Measurements from ENCODE around the gene SPATA45. TPM values are rescaled to one million over a fixed set of nuclear protein-coding genes. Genes with fewer than 3 reads are reported as not detected.

The SPATA45 gene
- total RNA-seq, 2 donors from 2014 or later: not detected

DNA sequence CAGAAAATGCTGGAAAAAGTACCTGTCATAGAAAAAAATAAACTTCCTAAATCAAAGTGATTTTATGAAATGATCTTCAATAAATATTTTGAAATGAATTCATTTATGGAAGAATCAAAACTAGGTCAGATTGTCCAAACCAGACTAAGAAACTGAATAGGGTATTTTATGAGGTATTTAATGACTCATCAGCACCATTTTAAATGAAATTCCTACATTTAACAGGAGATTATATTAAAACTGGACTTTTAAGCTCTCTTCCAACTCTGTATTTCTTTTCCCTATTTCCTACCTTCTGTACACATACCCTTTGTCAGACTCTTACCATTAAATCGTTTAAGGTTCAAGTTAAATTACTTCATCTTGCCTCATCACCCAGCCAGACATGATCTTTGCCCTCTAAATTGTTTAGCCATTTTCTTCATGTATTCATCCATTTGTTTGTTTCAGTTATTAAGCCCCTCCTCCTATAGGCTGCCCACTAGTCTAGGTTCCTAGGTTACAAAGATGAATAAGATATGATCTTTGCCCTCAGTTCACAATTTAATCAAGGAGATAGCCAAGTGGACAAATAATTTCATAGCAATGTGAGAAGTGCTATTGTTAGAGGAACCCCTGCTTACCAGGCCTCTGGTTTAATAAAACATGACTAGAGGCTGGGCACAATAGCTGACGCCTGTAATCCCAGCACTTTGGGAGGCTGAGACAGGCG, 30.7 kb downstream of the SPATA45 start:
- ATAC-seq (replicated peaks): no peak
- no peak overlapping the region for H3K4me3 Mint-ChIP-seq
- no peaks in the 10 kb centered on the region for H3K9me3 Mint-ChIP-seq
- H3K4me1 Mint-ChIP-seq: no peaks in the 10 kb centered on the region
- no peak overlapping the region for H3K27ac Mint-ChIP-seq
- peaks cover 15% of the 10 kb centered on the region for H3K36me3 Mint-ChIP-seq (ENCODE audit: low read depth)
- H3K27me3 Mint-ChIP-seq: no peaks in the 10 kb centered on the region

DNA sequence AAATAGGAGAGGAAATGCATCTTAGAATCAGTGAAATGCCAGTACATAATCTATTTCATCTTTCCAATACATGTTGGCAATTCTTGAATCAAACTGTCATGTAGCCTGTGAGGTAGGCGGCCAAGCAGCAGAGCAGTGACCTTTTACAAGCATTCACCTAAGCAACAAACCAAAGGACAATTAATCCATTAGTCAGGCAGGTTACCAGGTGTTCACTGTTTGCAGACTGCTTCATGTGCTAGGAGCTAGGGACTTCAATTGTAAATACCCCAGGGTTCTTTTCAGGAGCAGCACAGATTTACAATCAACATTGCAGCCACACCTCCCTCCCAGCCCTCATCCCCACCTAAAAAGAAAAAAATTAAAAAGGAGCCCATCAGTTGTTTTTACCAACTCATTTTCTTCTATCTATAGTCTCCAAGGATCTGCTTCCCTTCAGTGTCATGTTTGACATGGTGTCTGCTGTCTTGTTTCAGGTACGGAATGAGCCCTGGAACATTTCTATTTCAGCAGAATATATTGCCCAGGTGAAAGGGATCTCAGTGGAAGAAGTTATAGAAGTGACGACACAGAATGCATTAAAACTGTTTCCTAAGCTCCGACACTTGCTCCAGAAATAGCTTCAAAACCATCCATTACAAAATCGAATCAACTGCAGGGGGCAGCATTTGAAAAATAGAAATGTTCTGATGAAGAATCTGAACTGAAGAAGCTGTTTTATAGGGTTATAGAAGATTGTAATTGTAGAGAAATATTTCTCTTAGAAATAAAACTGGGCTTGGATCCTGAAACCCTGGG, 32.7 kb downstream of the SPATA45 start:
- no peak overlapping the region for H3K27ac Mint-ChIP-seq
- H3K27me3 Mint-ChIP-seq: no peaks in the 10 kb centered on the region
- peaks cover 15% of the 10 kb centered on the region for H3K36me3 Mint-ChIP-seq (ENCODE audit: low read depth)
- H3K4me1 Mint-ChIP-seq: no peaks in the 10 kb centered on the region
- no peak for ATAC-seq (replicated peaks)
- no peaks in the 10 kb centered on the region for H3K9me3 Mint-ChIP-seq
- no peak overlapping the region for H3K4me3 Mint-ChIP-seq

DNA sequence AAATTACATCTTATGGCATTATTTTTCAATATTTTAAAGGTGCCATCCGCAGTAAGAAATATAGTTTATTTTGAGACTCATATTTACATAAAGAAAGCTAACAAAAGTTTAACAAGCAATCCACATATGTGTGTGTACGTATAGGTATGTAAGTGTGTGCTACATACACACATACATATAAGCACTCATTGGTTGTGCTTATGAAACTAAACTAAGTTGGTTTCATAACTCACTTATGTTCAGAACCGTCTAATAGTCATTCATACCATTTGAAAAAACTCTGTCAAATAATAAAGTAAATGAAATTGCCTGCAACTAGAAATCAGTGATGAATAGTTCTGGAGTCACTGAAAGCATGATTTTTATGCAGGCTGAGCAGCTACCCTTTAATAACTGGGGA, 41.7 kb downstream of the SPATA45 start:
- Mint-ChIP-seq H3K9me3 (no peaks in the 10 kb centered on the region), H3K36me3 (ENCODE audit: low read depth) (peaks cover 63% of the 10 kb centered on the region), H3K4me3 (no peak overlapping the region), H3K4me1 (no peaks in the 10 kb centered on the region), H3K27ac (no peak overlapping the region), H3K27me3 (no peaks in the 10 kb centered on the region)
- ATAC-seq (replicated peaks): no peak

DNA sequence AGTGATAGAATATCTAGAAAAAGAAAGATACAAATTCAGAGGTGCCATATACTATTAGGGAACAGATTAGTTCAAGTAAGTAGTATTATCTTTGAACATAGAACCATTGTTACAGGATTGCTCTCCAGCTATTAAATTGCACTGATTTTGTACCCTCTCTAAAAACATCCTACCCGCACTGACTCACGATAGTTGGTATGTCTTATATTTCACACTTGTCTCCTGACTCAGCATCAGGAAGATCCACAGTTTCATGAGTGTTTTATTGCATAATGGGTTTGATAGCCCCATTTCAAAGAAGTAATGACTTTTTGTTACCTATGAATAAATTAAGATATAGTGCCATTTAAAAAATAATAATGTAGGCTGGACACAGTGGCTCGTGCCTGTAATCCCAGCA, 49.8 kb downstream of the SPATA45 start:
- H3K36me3 Mint-ChIP-seq (ENCODE audit: low read depth): peaks cover 56% of the 10 kb centered on the region
- H3K4me3 Mint-ChIP-seq: no peak overlapping the region
- no peaks in the 10 kb centered on the region for H3K9me3 Mint-ChIP-seq
- H3K4me1 Mint-ChIP-seq: peaks cover 14% of the 10 kb centered on the region
- no peaks in the 10 kb centered on the region for H3K27me3 Mint-ChIP-seq
- ATAC-seq (replicated peaks): no peak
- no peak overlapping the region for H3K27ac Mint-ChIP-seq

DNA sequence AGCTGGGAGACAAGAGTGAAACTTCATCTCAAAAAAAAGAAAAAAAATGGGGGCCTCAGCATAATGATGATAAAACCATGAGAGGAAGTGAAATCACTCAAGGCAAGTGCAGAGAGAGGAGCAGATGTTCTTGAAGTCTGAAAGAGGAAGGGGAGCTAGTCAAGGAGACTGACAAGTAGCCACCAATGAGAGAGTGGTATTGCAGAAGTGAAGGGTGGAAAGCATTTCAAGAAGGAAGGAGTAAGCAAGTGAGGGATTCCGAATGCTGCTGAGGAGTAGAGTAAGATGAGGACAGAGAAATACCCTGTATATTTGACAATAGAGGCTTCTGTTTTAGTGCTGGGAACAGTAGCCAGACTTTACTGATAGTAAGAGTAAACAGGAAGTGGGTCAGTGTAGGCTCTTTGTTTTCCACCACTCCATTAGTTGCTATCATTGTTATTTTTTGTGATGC, 52.9 kb downstream of the SPATA45 start:
- peaks cover 15% of the 10 kb centered on the region for H3K4me1 Mint-ChIP-seq
- H3K27me3 Mint-ChIP-seq: no peaks in the 10 kb centered on the region
- H3K27ac Mint-ChIP-seq: peak overlapping the region; percentile 78
- peak overlapping the region; percentile 38 for H3K4me3 Mint-ChIP-seq
- H3K9me3 Mint-ChIP-seq: no peaks in the 10 kb centered on the region
- no peak for ATAC-seq (replicated peaks)
- H3K36me3 Mint-ChIP-seq (ENCODE audit: low read depth): peaks cover 38% of the 10 kb centered on the region

DNA sequence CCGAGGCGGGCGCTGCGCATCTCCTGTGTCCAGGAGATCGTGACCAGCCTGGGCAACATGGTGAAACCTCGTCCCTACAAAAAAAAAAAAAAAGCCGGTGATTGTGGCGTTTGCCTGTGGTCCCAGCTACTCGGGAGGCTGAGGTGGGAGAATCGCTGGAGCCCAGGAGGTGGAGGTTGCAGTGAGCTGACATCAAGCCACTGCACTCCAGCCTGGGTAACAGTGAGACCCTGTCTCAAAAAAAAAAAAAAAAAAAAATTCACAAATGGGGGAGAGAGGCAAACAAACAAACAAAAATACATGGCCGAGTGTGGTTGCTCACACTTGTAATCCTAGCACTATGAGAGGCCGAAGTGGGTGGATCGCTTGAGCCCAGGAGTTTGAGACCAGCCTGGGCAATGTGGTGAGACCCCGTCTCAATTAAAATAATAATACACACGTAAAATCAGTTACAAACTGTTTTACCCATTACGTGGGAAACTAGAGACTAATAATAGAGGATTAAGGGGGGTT, 55.0 kb downstream of the SPATA45 start:
- no peak for ATAC-seq (replicated peaks)
- peak overlapping the region; percentile 98 for H3K4me3 Mint-ChIP-seq
- H3K9me3 Mint-ChIP-seq: no peaks in the 10 kb centered on the region
- H3K27me3 Mint-ChIP-seq: no peaks in the 10 kb centered on the region
- peaks cover 31% of the 10 kb centered on the region for H3K36me3 Mint-ChIP-seq (ENCODE audit: low read depth)
- H3K27ac Mint-ChIP-seq: peak overlapping the region; percentile 98
- peaks cover 20% of the 10 kb centered on the region for H3K4me1 Mint-ChIP-seq

DNA sequence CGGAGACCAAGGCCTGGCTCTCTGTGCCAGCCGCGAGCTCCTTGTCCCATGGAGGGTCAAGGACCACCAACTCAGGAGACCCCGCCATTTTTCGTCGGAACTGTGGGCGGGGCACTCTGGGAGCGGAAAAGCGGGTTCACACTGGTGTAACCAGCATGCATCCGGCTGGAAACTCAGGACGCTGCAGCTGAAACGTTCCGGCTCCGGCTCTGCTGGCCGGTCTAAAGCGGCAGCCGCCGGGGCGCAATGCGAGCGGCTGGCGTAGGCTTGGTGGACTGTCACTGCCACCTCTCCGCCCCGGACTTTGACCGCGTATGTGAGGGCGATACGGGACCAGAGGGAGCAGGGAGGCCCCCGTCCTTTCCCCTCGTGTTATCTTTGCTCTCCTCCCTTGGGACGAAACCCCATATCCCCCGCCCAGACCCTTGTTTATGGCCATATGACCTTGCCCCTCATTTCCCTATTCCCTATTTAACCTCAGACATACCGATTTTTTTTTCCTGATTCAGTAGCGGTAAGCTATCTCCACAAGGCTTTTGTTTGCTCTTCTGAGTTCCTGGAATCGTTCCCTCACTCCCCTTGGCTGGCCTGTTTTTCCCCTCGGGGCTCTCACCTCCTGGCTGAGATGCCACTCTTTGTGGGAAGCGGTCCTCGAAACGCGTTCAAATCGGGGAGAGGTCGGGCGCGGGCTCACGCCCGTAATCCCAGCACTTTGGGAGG, 55.6 kb downstream of the SPATA45 start, which contains the start of the genes NSL1 and TATDN3:
Gene NSL1, minus strand, starts transcription at position 102 of the 720 bp plus-strand sequence. Its CDS starts 14 bp downstream, at position 88.
Gene TATDN3, plus strand, starts transcription at position 219 of the 720 bp plus-strand sequence. Its CDS starts 28 bp downstream, at position 247.
- peak within 1 kb of the TSS; percentile 98 for H3K27ac Mint-ChIP-seq
- peaks cover 20% of the 10 kb centered on the region for H3K4me1 Mint-ChIP-seq
- ATAC-seq (replicated peaks): peak; percentile 91
- H3K36me3 Mint-ChIP-seq (ENCODE audit: low read depth): peaks cover 31% of the 10 kb centered on the region
- H3K27me3 Mint-ChIP-seq: no peaks in the 10 kb centered on the region
- peak within 1 kb of the TSS; percentile 98 for H3K4me3 Mint-ChIP-seq
- H3K9me3 Mint-ChIP-seq: no peaks in the 10 kb centered on the region

DNA sequence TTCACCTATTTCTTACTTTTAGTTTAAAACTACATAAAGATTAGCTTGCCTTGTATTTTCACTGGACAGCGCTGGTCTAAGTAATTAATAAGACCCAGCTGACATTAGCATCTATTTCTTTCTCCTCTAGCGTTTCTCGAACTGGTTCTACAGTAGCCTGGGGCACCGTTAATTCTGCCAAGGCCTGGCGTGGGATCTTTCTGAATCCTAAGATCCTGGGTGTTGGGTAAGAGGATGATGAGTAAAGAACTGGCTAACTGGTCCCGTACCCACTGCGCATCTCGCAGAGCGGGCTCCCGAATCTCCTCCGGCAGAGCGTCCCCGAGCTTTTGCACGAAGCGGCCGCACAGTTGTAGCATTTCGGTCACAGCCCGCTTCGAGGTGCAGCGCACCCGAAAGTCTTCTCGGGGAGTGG, 56.2 kb downstream of the SPATA45 start:
- Mint-ChIP-seq H3K36me3 (ENCODE audit: low read depth) (peaks cover 36% of the 10 kb centered on the region), H3K4me3 (peak overlapping the region; percentile 98), H3K27ac (peak overlapping the region; percentile 98), H3K9me3 (no peaks in the 10 kb centered on the region), H3K27me3 (no peaks in the 10 kb centered on the region), H3K4me1 (peaks cover 20% of the 10 kb centered on the region)
- ATAC-seq (replicated peaks): peak; percentile 76

DNA sequence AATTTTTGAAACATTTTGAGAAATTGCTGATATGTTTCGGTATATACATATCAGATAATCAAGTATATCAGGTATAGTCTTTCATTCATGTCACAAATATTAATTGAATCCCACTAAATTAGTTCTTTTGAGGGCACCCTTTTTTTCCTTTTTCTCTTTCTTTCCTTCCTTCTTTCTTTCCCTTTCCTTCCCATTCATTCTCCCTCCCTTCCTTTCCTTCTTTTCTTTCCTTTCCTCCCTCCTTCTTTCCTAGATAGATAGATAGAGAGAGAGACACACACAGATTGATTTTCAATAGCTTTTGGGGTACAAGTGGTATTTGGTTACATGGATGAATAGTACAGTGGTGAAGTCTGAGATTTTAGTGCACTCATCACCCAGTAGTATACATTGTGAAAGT, 61.6 kb downstream of the SPATA45 start:
- Mint-ChIP-seq H3K36me3 (ENCODE audit: low read depth) (peaks cover 72% of the 10 kb centered on the region), H3K9me3 (no peaks in the 10 kb centered on the region), H3K4me3 (no peak overlapping the region), H3K4me1 (peaks cover 17% of the 10 kb centered on the region), H3K27me3 (no peaks in the 10 kb centered on the region), H3K27ac (peak overlapping the region; percentile 44)
- ATAC-seq (replicated peaks): no peak

DNA sequence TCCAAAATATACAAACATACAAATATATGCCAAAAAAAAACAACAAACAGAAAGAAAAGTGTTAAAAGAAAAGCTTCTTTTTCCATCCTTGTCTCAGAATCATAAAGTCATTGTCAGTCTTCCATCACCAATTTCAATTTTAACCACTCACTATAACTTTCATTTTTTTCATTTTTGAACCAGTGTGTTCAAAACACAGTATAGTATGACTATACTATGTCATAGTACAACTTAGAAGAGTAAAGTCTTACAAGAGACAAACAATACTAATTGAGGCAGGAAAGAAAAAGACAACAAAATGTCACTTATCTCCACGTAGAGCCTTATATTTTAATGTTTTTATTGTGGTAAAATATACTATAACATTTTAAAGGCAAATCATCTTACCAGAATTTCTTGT, 63.5 kb downstream of the SPATA45 start:
- ATAC-seq (replicated peaks): peak; percentile 75
- Mint-ChIP-seq H3K9me3 (no peaks in the 10 kb centered on the region), H3K27ac (no peak overlapping the region), H3K36me3 (ENCODE audit: low read depth) (peaks cover 70% of the 10 kb centered on the region), H3K4me1 (peaks cover 17% of the 10 kb centered on the region), H3K4me3 (no peak overlapping the region), H3K27me3 (no peaks in the 10 kb centered on the region)

DNA sequence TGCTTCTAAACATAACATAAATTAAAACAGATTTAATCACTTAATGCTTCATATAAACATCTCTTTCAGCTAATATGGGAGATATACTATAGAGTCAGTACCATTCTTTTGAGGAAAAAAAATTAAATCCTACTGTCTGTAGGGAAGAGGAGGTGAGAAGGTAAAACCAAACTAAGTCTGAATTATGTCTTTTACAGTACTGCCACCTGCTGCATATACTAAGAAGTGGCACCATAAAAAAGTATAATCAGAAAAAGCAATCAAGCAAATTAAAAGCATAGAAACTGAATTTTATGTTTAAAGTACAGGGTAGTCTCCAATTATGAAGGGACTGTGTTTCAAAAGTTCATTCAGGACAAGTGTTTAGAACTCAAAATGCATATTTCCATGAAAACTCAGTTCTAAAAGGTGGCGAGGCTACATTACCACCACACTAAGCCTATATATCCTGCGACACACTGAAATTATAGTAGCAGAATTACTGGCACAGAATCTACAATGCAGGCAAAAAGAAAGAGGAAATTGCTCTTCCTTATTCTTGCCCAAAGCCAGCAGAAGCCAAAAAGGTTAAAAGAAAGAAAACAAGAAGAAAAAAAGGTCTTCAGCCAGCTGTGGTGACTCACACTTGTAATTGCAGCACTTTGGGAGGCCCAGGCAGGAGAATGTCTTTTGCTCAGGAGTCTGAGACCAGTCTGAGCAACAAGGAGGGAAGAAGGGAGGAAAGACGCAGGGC, 64.9 kb downstream of the SPATA45 start:
- no peak for ATAC-seq (replicated peaks)
- no peaks in the 10 kb centered on the region for H3K9me3 Mint-ChIP-seq
- H3K36me3 Mint-ChIP-seq (ENCODE audit: low read depth): peaks cover 74% of the 10 kb centered on the region
- H3K4me3 Mint-ChIP-seq: no peak overlapping the region
- H3K27ac Mint-ChIP-seq: no peak overlapping the region
- peaks cover 12% of the 10 kb centered on the region for H3K4me1 Mint-ChIP-seq
- no peaks in the 10 kb centered on the region for H3K27me3 Mint-ChIP-seq

DNA sequence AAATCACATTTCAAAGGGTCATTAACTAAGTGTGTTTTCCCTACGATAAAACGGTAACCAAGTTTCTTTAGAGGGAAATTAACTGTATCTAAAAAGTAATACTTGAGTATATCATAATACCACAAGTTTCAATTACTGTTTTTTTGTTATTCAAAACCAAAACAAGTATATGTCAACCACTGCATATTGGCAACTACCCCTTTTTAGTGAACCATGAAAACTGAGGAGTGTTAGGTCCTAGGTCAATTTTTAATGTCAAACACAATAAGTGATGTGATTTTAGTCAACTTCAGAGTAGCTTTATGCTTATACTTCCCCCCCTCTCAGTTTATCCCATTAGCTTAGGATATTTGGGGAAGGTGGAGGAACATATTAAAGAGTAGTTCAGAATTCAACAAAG, 66.2 kb downstream of the SPATA45 start:
- H3K4me3 Mint-ChIP-seq: no peak overlapping the region
- no peaks in the 10 kb centered on the region for H3K9me3 Mint-ChIP-seq
- H3K4me1 Mint-ChIP-seq: peaks cover 12% of the 10 kb centered on the region
- H3K27me3 Mint-ChIP-seq: no peaks in the 10 kb centered on the region
- peaks cover 69% of the 10 kb centered on the region for H3K36me3 Mint-ChIP-seq (ENCODE audit: low read depth)
- no peak for ATAC-seq (replicated peaks)
- no peak overlapping the region for H3K27ac Mint-ChIP-seq

DNA sequence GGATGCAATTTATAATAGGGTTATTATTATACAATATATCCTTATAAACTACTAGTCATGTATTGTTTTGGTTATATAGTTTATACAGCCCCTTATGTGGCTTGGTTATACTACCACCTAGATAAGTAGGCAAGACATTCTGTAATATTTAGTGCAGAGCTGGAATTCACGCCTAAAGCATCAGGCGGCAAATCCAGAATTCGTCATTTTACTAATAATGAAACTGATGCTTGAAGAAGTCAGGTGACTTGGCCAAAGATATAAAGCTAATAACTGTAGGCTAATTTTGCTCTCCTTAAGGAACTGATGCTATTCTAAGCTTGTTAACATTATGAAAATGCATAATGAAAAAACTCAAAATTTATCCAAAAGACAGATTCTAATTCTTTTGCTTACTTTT, 66.7 kb downstream of the SPATA45 start:
- no peak overlapping the region for H3K4me3 Mint-ChIP-seq
- H3K9me3 Mint-ChIP-seq: no peaks in the 10 kb centered on the region
- no peak overlapping the region for H3K27ac Mint-ChIP-seq

More for the DNA sequence above, 66.7 kb downstream of the SPATA45 start:
- no peak for ATAC-seq (replicated peaks)
- Mint-ChIP-seq H3K36me3 (ENCODE audit: low read depth) (peaks cover 64% of the 10 kb centered on the region), H3K4me1 (peaks cover 12% of the 10 kb centered on the region), H3K27me3 (no peaks in the 10 kb centered on the region)

Measured in activated T-helper 17 cell treated with anti-CD3 and anti-CD28 coated beads, Interleukin-2, amount 50 U/mL, for 72 hours (primary cell).